Aortic smooth muscle cell (primary cell): Measurements from ENCODE around the gene ALPK3. TPM values are rescaled to one million over a fixed set of nuclear protein-coding genes. Genes with fewer than 3 reads are reported as not detected.

ENCODE experiments used
- total RNA-seq: library from RNA; depleted of rRNA; stranded (reverse); fragments of >200 nt; gene quantifications from 2 replicates; pipeline ENCODE4 v1.2.3, GENCODE V29; 2014

The ALPK3 gene, protein sequence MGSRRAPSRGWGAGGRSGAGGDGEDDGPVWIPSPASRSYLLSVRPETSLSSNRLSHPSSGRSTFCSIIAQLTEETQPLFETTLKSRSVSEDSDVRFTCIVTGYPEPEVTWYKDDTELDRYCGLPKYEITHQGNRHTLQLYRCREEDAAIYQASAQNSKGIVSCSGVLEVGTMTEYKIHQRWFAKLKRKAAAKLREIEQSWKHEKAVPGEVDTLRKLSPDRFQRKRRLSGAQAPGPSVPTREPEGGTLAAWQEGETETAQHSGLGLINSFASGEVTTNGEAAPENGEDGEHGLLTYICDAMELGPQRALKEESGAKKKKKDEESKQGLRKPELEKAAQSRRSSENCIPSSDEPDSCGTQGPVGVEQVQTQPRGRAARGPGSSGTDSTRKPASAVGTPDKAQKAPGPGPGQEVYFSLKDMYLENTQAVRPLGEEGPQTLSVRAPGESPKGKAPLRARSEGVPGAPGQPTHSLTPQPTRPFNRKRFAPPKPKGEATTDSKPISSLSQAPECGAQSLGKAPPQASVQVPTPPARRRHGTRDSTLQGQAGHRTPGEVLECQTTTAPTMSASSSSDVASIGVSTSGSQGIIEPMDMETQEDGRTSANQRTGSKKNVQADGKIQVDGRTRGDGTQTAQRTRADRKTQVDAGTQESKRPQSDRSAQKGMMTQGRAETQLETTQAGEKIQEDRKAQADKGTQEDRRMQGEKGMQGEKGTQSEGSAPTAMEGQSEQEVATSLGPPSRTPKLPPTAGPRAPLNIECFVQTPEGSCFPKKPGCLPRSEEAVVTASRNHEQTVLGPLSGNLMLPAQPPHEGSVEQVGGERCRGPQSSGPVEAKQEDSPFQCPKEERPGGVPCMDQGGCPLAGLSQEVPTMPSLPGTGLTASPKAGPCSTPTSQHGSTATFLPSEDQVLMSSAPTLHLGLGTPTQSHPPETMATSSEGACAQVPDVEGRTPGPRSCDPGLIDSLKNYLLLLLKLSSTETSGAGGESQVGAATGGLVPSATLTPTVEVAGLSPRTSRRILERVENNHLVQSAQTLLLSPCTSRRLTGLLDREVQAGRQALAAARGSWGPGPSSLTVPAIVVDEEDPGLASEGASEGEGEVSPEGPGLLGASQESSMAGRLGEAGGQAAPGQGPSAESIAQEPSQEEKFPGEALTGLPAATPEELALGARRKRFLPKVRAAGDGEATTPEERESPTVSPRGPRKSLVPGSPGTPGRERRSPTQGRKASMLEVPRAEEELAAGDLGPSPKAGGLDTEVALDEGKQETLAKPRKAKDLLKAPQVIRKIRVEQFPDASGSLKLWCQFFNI (N-terminal part only)
- 1.1 and 2.6 TPM in 2 replicates for total RNA-seq

GRCh38 chr15:84816694-84817465, at the start of gene ALPK3:
Gene ALPK3, plus strand, starts transcription at chr15:84817356. Its CDS starts 97 bp downstream, at chr15:84817453.

DNA sequence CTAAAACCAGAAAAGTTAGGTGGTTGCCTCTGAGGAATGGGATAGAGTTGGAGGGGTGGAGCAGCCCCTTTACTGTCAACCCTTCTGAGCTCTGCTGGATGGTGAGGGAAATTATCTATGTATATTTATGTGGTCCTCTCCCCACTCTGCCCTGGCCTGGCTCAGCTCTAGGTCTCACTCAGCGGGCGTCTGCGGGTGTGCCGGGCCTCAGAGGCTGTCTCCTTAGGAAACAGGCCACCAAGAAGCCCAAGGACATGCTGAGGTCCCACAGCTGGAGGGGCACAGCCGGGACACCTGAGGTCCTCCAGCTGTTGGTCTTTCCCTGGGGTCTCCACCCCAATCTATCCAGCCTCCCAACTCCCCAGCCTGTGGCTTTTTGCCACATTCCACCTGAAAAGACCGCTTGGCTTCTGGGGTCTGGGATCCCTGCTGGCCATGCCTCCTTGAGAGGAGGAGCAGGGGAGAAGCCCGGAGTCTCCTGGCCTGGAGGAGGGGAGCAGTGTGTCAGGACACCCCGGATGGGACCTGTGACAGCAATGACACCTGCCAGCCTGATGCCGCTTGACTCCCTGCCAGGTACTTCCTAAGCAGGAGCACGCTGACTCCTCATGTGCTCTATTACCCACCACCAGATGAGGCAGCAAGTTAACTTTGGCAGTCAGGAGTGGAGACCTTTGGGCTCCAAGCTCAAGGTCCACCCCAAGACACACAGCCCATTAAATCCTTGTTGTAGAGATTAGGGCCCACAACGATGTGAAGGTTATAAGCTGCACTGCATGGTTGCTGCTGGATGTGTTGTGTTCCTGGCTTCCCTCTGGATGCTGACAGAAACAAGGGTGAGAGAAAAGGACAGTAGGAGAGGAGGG, 67.0 kb downstream of the ALPK3 start, which contains the start of gene SLC28A1:
TSS of gene SLC28A1 (plus strand) at position 747 of the 866 bp plus-strand sequence. CDS start 3,099 bp downstream, outside the sequence.

Other genes starting within 250 kb of the ALPK3 start
- gene ZSCAN2, start 216.3 kb upstream of the ALPK3 start, total RNA-seq = 5.5 and 6.8 TPM in 2 replicates
- gene WDR73, start 163.1 kb upstream of the ALPK3 start, total RNA-seq = 24.2 and 25.6 TPM in 2 replicates
- gene NMB, start 159.2 kb upstream of the ALPK3 start, total RNA-seq = 1.7 and 1.8 TPM in 2 replicates
- gene SEC11A, start 101.2 kb upstream of the ALPK3 start, total RNA-seq = 257 and 271 TPM in 2 replicates
- gene ZNF592, start 68.8 kb upstream of the ALPK3 start, total RNA-seq = 3.3 and 4.9 TPM in 2 replicates
- not detected in 2 replicates for gene SLC28A1, start 67.3 kb downstream of the ALPK3 start, total RNA-seq
- 26.3 and 32.5 TPM in 2 replicates for gene PDE8A, start 164.5 kb downstream of the ALPK3 start, total RNA-seq